WTC11 (cell line): Measurements from ENCODE around the gene BNC2. TPM values are rescaled to one million over a fixed set of nuclear protein-coding genes. Genes with fewer than 3 reads are reported as not detected.

ENCODE experiments used
- ATAC-seq: fragments of 200-7000 bp; cut with Tn5 transposase; 2 replicates; pipeline ENCODE4 v1.10.0; 2021; ENCODE audit warnings: mild to moderate bottlenecking, moderate library complexity
- CTCF ChIA-PET: fragments of 300-600 bp; sonication (Branson Sonifier 250); formaldehyde crosslinking; loops from one replicate; lab custom pipeline; 2021; ENCODE audit warnings: antibody characterized with exemption; lab: Charles Lee
- POLR2A ChIA-PET: fragments of 350-600 bp; sonication (Branson Sonifier 250); formaldehyde crosslinking; loops from one replicate; lab custom pipeline; 2021; ENCODE audit warnings: antibody characterized with exemption; lab: Charles Lee
- DNase-seq: peaks from one replicate; pipeline ENCODE4 v3.0.0; 2021; ENCODE audit warnings: low spot score
- H3K27ac Mint-ChIP-seq: 2 replicates; pipeline ENCODE4 v1.8.0; 2021; ENCODE audit warnings: mixed read lengths
- H3K27me3 Mint-ChIP-seq: 2 replicates; pipeline ENCODE4 v1.8.0; 2021; ENCODE audit warnings: low read depth, mild to moderate bottlenecking, moderate library complexity, mixed read lengths
- H3K36me3 Mint-ChIP-seq: 2 replicates; pipeline ENCODE4 v1.8.0; 2021; ENCODE audit warnings: mixed read lengths
- H3K4me1 Mint-ChIP-seq: 2 replicates; pipeline ENCODE4 v1.8.0; 2022; ENCODE audit warnings: mixed read lengths
- H3K4me3 Mint-ChIP-seq: 2 replicates; pipeline ENCODE4 v1.8.0; 2021; ENCODE audit warnings: mild to moderate bottlenecking, moderate library complexity, mixed read lengths
- H3K9me3 Mint-ChIP-seq: 2 replicates; pipeline ENCODE4 v1.8.0; 2021; ENCODE audit warnings: mixed read lengths
- CREB1 ChIP-seq: sonication (generic); formaldehyde crosslinking; IDR thresholded peaks from 2 replicates; pipeline ENCODE4 v1.8.0; 2023; ENCODE audit warnings: mild to moderate bottlenecking, missing genetic modification reagents
- FOXK1 ChIP-seq: sonication (generic); formaldehyde crosslinking; IDR thresholded peaks from 2 replicates; pipeline ENCODE4 v1.8.0; 2022; ENCODE audit warnings: mild to moderate bottlenecking, moderate library complexity, missing genetic modification reagents
- NR1H2 ChIP-seq: sonication (generic); formaldehyde crosslinking; IDR thresholded peaks from 2 replicates; pipeline ENCODE4 v1.9.0; 2021; ENCODE audit warnings: mild to moderate bottlenecking, moderate library complexity, missing genetic modification reagents
- ZNF219 ChIP-seq: sonication (generic); formaldehyde crosslinking; IDR thresholded peaks from 2 replicates; pipeline ENCODE4 v1.8.0; 2023; ENCODE audit warnings: missing genetic modification reagents, mild to moderate bottlenecking, borderline replicate concordance
- ZNF317 ChIP-seq: sonication (generic); formaldehyde crosslinking; IDR thresholded peaks from 2 replicates; pipeline ENCODE4 v1.8.1; 2023; ENCODE audit warnings: low read depth, mild to moderate bottlenecking, moderate library complexity, missing genetic modification reagents, borderline replicate concordance
- total RNA-seq: library from RNA; stranded (reverse); gene quantifications from 3 replicates; pipeline ENCODE4 v1.2.3, GENCODE V29; 2021
- TF ChIP-seq, protein P1 (sequence below): fragments of 250-450 bp; sonication (Bioruptor Pico); IDR thresholded peaks from 2 replicates; pipeline ENCODE4 v1.8.0; 2021; ENCODE audit warnings: mild to moderate bottlenecking
- TF ChIP-seq, protein P2 (sequence below): sonication (generic); formaldehyde crosslinking; IDR thresholded peaks from 2 replicates; pipeline ENCODE4 v1.8.0; 2023; ENCODE audit warnings: missing genetic modification reagents, mild to moderate bottlenecking, borderline replicate concordance
- TF ChIP-seq, protein P3 (sequence below): fragments of 250-450 bp; sonication (Bioruptor Pico); IDR thresholded peaks from 2 replicates; pipeline ENCODE4 v1.9.0; 2021; ENCODE audit warnings: moderate library complexity, mild to moderate bottlenecking, inconsistent platforms, borderline replicate concordance
- TF ChIP-seq, protein P4 (sequence below): sonication (generic); formaldehyde crosslinking; IDR thresholded peaks from 2 replicates; pipeline ENCODE4 v1.8.0; 2022; ENCODE audit warnings: mild to moderate bottlenecking, missing genetic modification reagents
- TF ChIP-seq, protein P5 (sequence below): sonication (generic); formaldehyde crosslinking; IDR thresholded peaks from 2 replicates; pipeline ENCODE4 v1.8.1; 2022; ENCODE audit warnings: mild to moderate bottlenecking, missing genetic modification reagents, moderate library complexity, borderline replicate concordance
- TF ChIP-seq, protein P6 (sequence below): sonication (generic); formaldehyde crosslinking; conservative IDR thresholded peaks from 2 replicates; pipeline ENCODE4 v1.8.1; 2022; ENCODE audit warnings: mild to moderate bottlenecking, missing genetic modification reagents

BNC2 gene
- total RNA-seq, 1 experiment from 2014 or later: 33.3 TPM

DNA sequence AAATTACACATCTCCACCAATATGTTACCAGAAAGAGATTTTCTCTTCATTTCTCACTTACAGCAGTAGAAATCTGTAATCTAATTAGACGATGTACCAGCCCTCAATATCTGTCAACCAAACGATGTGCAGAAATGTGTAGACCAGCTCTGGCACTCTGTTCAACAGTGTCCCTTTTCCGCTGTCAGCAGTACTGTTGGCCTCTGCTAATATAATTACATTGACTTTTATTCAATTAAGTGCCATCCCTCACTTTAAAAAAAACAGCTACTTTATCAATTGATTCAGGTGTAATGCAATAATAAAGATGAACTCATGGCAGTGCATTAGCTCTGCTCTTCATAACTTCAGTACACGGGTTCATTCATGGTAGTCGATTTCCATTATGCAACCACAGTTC, 448.4 kb downstream of the BNC2 start (continued):
- no peak for TF ChIP-seq NR1H2 (CRISPR knock-in tag)
- no peak for TF ChIP-seq ZNF219 (CRISPR knock-in tag)
- TF ChIP-seq, protein P1, sequence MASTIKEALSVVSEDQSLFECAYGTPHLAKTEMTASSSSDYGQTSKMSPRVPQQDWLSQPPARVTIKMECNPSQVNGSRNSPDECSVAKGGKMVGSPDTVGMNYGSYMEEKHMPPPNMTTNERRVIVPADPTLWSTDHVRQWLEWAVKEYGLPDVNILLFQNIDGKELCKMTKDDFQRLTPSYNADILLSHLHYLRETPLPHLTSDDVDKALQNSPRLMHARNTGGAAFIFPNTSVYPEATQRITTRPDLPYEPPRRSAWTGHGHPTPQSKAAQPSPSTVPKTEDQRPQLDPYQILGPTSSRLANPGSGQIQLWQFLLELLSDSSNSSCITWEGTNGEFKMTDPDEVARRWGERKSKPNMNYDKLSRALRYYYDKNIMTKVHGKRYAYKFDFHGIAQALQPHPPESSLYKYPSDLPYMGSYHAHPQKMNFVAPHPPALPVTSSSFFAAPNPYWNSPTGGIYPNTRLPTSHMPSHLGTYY (CRISPR knock-in tag): no peak
- TF ChIP-seq FOXK1 (CRISPR knock-in tag): no peak

DNA sequence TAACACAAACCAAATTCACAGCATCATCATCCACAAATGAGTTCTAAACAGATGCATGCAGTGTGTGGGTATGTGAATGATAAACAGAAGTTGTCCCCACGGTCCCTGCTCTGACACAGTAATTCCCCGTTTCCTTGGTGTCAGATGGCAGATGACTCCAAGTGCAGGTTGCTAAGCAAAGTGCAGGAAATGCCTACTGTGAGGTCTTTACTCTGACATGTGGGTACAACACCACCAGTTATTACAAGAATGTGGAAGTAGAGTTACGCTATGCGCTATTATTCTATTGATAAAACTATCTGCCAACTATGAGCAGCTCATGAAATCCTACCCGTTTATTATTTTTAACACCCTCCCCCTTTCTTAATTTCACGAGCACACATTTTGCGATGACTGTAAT, 448.9 kb downstream of the BNC2 start:
- TF ChIP-seq, protein P2, sequence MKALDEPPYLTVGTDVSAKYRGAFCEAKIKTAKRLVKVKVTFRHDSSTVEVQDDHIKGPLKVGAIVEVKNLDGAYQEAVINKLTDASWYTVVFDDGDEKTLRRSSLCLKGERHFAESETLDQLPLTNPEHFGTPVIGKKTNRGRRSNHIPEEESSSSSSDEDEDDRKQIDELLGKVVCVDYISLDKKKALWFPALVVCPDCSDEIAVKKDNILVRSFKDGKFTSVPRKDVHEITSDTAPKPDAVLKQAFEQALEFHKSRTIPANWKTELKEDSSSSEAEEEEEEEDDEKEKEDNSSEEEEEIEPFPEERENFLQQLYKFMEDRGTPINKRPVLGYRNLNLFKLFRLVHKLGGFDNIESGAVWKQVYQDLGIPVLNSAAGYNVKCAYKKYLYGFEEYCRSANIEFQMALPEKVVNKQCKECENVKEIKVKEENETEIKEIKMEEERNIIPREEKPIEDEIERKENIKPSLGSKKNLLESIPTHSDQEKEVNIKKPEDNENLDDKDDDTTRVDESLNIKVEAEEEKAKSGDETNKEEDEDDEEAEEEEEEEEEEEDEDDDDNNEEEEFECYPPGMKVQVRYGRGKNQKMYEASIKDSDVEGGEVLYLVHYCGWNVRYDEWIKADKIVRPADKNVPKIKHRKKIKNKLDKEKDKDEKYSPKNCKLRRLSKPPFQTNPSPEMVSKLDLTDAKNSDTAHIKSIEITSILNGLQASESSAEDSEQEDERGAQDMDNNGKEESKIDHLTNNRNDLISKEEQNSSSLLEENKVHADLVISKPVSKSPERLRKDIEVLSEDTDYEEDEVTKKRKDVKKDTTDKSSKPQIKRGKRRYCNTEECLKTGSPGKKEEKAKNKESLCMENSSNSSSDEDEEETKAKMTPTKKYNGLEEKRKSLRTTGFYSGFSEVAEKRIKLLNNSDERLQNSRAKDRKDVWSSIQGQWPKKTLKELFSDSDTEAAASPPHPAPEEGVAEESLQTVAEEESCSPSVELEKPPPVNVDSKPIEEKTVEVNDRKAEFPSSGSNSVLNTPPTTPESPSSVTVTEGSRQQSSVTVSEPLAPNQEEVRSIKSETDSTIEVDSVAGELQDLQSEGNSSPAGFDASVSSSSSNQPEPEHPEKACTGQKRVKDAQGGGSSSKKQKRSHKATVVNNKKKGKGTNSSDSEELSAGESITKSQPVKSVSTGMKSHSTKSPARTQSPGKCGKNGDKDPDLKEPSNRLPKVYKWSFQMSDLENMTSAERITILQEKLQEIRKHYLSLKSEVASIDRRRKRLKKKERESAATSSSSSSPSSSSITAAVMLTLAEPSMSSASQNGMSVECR: no peak
- no peak for TF ChIP-seq ZNF317
- TF ChIP-seq, protein P3, sequence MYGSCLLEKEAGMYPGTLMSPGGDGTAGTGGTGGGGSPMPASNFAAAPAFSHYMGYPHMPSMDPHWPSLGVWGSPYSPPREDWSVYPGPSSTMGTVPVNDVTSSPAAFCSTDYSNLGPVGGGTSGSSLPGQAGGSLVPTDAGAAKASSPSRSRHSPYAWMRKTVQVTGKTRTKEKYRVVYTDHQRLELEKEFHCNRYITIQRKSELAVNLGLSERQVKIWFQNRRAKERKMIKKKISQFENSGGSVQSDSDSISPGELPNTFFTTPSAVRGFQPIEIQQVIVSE: no peak
- TF ChIP-seq, protein P4, sequence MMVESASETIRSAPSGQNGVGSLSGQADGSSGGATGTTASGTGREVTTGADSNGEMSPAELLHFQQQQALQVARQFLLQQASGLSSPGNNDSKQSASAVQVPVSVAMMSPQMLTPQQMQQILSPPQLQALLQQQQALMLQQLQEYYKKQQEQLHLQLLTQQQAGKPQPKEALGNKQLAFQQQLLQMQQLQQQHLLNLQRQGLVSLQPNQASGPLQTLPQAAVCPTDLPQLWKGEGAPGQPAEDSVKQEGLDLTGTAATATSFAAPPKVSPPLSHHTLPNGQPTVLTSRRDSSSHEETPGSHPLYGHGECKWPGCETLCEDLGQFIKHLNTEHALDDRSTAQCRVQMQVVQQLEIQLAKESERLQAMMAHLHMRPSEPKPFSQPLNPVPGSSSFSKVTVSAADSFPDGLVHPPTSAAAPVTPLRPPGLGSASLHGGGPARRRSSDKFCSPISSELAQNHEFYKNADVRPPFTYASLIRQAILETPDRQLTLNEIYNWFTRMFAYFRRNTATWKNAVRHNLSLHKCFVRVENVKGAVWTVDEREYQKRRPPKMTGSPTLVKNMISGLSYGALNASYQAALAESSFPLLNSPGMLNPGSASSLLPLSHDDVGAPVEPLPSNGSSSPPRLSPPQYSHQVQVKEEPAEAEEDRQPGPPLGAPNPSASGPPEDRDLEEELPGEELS (CRISPR knock-in tag): no peak
- no peak for TF ChIP-seq CREB1 (CRISPR knock-in tag)
- H3K4me3 Mint-ChIP-seq: no peak overlapping the region
- peaks cover 25% of the 10 kb centered on the region for H3K36me3 Mint-ChIP-seq
- ATAC-seq (peak; percentile 91), DNase-seq (no peak)
- H3K27ac Mint-ChIP-seq: peak overlapping the region; percentile 17; the same call in 1 of the 2 replicates
- H3K27me3 Mint-ChIP-seq: no peaks in the 10 kb centered on the region
- ChIA-PET POLR2A (no interaction called here), CTCF (no interaction called here)
- H3K9me3 Mint-ChIP-seq: peaks cover 14% of the 10 kb centered on the region
- peaks cover 40% of the 10 kb centered on the region for H3K4me1 Mint-ChIP-seq

DNA sequence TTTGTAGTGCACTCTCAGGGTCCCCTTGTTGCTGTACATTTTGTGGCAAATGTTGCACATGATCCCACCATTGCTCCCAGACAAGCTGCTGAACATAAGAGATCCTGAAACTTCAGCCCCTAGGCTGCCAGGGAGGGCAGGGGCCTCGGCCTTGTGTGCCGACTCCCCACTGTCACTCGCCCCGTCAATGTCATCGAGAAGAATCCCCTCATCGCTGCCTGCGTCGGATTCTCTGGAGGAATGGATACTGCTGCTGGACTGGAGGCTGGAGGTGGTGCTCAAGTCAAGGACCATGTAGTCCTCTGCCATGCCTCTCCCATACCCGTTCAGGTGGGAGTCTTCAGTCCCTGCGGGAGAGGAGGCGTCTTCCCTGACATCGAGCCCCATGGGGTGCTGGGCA, 451.3 kb downstream of the BNC2 start:
- ATAC-seq: no peak
- TF ChIP-seq, protein P4 (CRISPR knock-in tag): no peak
- TF ChIP-seq, protein P5, sequence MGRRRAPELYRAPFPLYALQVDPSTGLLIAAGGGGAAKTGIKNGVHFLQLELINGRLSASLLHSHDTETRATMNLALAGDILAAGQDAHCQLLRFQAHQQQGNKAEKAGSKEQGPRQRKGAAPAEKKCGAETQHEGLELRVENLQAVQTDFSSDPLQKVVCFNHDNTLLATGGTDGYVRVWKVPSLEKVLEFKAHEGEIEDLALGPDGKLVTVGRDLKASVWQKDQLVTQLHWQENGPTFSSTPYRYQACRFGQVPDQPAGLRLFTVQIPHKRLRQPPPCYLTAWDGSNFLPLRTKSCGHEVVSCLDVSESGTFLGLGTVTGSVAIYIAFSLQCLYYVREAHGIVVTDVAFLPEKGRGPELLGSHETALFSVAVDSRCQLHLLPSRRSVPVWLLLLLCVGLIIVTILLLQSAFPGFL: no peak
- TF ChIP-seq, protein P6, sequence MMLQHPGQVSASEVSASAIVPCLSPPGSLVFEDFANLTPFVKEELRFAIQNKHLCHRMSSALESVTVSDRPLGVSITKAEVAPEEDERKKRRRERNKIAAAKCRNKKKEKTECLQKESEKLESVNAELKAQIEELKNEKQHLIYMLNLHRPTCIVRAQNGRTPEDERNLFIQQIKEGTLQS (CRISPR knock-in tag): no peak
- Mint-ChIP-seq H3K36me3 (peaks cover 25% of the 10 kb centered on the region), H3K9me3 (peaks cover 14% of the 10 kb centered on the region), H3K4me1 (peaks cover 55% of the 10 kb centered on the region), H3K4me3 (no peak overlapping the region), H3K27ac (no peak overlapping the region), H3K27me3 (no peaks in the 10 kb centered on the region)
- no peak for DNase-seq
- ChIA-PET CTCF (no interaction called here), POLR2A (no interaction called here)
